HG03575 (cell line): ENCODE data around the gene MMUT.
"Not testable (repeated sequence)": the region's sequence is repeated elsewhere in the genome, so short reads cannot be mapped to it uniquely, and the experiment has no call there.

Experiments used
- ATAC-seq: cut with Tn5 transposase; IDR thresholded peaks from one replicate; pipeline ENCODE4 v1.9.1; 2021; ENCODE audit not compliant: unreplicated experiment, insufficient number of reproducible peaks, low FRiP score; ENCODE audit errors: extremely low read depth

The MMUT gene

GRCh38 chr6:49453221-49453620 is 9.8 kb downstream of the MMUT start:
- no peak for ATAC-seq

GRCh38 chr6:49430866-49431265 is 32.2 kb downstream of the MMUT start:
- ATAC-seq, result no peak

- no peak for ATAC-seq
Measured at GRCh38 chr6:49430187-49430586, 32.9 kb downstream of the MMUT start.

GRCh38 chr6:49423817-49424216 is 39.2 kb downstream of the MMUT start:
- no peak for ATAC-seq

GRCh38 chr6:49416195-49416594 is 46.9 kb downstream of the MMUT start:
- ATAC-seq, result no peak

GRCh38 chr6:49415358-49415757 is 47.7 kb downstream of the MMUT start:
- ATAC-seq, result no peak

GRCh38 chr6:49410564-49410963 is 52.5 kb downstream of the MMUT start:
- no peak for ATAC-seq

GRCh38 chr6:49409951-49410542 is 53.0 kb downstream of the MMUT start:
- no peak for ATAC-seq

GRCh38 chr6:49406250-49406970 is 56.6 kb downstream of the MMUT start:
- ATAC-seq, result no peak

GRCh38 chr6:49401063-49401462 is 62.0 kb downstream of the MMUT start:
- no peak for ATAC-seq

GRCh38 chr6:49386667-49387508 is 76.2 kb downstream of the MMUT start:
- ATAC-seq, result not testable (repeated sequence)

GRCh38 chr6:49384904-49385303 is 78.1 kb downstream of the MMUT start:
- no peak for ATAC-seq
